SK-N-MC (cell line): ENCODE data around the gene WDR82.

Source experiments
- DNase-seq: peaks from one replicate; pipeline ENCODE4 v3.0.0-alpha.2; 2011; ENCODE audit warnings: low read depth, low spot score
- H3K27ac ChIP-seq: fragments of 200-600 bp; sonication (generic); 2 replicates; pipeline ENCODE4 v1.5.1; 2016; ENCODE audit warnings: mixed run types
- H3K36me3 ChIP-seq: fragments of 200-600 bp; sonication (generic); 2 replicates; pipeline ENCODE4 v1.6.1; 2017; ENCODE audit warnings: antibody characterized with exemption, low read length, mixed read lengths; ENCODE audit not compliant: insufficient read depth
- H3K4me3 ChIP-seq: fragments of 200-600 bp; sonication (generic); 2 replicates; pipeline ENCODE4 v1.5.1; 2016
- H3K9ac ChIP-seq: fragments of 200-600 bp; sonication (generic); 2 replicates; pipeline ENCODE4 v1.8.0; 2017; ENCODE audit warnings: mixed run types, mixed read lengths; ENCODE audit not compliant: insufficient read length
- H3K9me3 ChIP-seq: fragments of 200-600 bp; sonication (generic); 2 replicates; pipeline ENCODE4 v1.6.1; 2017; ENCODE audit warnings: low read depth, mild to moderate bottlenecking, antibody characterized with exemption, low read length, moderate library complexity, mixed read lengths
- EZH2 ChIP-seq: fragments of 200-600 bp; sonication (generic); IDR thresholded peaks from one replicate; pipeline ENCODE4 v1.6.1; 2017; ENCODE audit warnings: antibody characterized with exemption
- FOXP2 ChIP-seq: optimal IDR thresholded peaks from 2 replicates; pipeline ENCODE3; 2011; ENCODE audit warnings: mild to moderate bottlenecking, moderate library complexity; ENCODE audit not compliant: insufficient read depth; ENCODE audit errors: extremely low read length, control extremely low read depth
- POLR2AphosphoS5 ChIP-seq: IDR thresholded peaks from 2 replicates; pipeline ENCODE4 v1.6.1; 2012; ENCODE audit warnings: mild to moderate bottlenecking, low read depth, low read length, borderline replicate concordance

WDR82 gene

GRCh38 chr3:52246728-52247408 is 31.6 kb downstream of the WDR82 start:
- DNase-seq, result no peak
- Histone ChIP-seq H3K9me3 (no peaks in the 10 kb centered on the region), H3K27ac (no peak overlapping the region), H3K9ac (no peak overlapping the region), H3K36me3 (no peaks in the 10 kb centered on the region), H3K4me3 (no peak overlapping the region)
- TF ChIP-seq POLR2AphosphoS5 (no peak), FOXP2 (no peak), EZH2 (no peak)

GRCh38 chr3:52246264-52246620 is 32.2 kb downstream of the WDR82 start:
- H3K9me3 ChIP-seq, result no peaks in the 10 kb centered on the region
- no peaks in the 10 kb centered on the region for H3K36me3 ChIP-seq
- no peak overlapping the region for H3K27ac ChIP-seq
- H3K4me3 ChIP-seq, result peak overlapping the region; percentile 70
- peak overlapping the region; percentile 37 for H3K9ac ChIP-seq
- DNase-seq, result no peak
- TF ChIP-seq EZH2 (no peak), POLR2AphosphoS5 (no peak), FOXP2 (no peak)

GRCh38 chr3:52245322-52246263 is 32.9 kb downstream of the WDR82 start, which contains the start of gene PPM1M:
Gene PPM1M, plus strand, starts transcription at chr3:52245759. Its CDS starts 66 bp downstream, at chr3:52245825.
- H3K27ac ChIP-seq, result no peak within 1 kb of the TSS
- DNase-seq, result no peak

GRCh38 chr3:52243791-52244628 is 34.4 kb downstream of the WDR82 start:
- Histone ChIP-seq H3K4me3 (no peak overlapping the region), H3K9ac (no peak overlapping the region), H3K9me3 (no peaks in the 10 kb centered on the region), H3K27ac (no peak overlapping the region), H3K36me3 (no peaks in the 10 kb centered on the region)
- TF ChIP-seq EZH2, result no peak
- DNase-seq, result peak; percentile 8

More at GRCh38 chr3:52245322-52246263, 32.9 kb downstream of the WDR82 start, which contains the start of gene PPM1M:
- H3K9ac ChIP-seq, result peak within 1 kb of the TSS; percentile 37
- TF ChIP-seq EZH2, result no peak
- no peak for TF ChIP-seq FOXP2
- TF ChIP-seq POLR2AphosphoS5, result no peak
- H3K36me3 ChIP-seq, result no peaks in the 10 kb centered on the region
- H3K9me3 ChIP-seq, result no peaks in the 10 kb centered on the region
- peak within 1 kb of the TSS; percentile 70 for H3K4me3 ChIP-seq

DNA sequence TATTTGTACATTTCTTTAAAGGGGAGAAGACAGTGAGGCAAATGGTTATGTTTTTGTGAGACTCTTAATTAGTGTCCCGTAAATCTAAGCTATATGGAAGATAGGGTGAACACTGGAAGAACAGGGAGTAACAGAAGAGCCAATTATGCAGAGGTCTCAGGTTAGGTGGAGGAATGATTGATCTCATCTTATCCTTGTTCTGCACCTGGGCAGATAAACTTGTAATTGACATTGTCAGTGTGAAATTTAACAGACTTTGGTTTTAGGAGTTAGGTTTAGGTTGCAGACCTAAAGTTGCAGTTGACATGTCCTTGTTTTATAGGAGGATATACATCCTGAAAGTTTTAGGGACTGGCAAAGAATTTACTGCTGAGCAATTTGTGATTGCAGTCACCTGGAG is 36.4 kb downstream of the WDR82 start:
- Histone ChIP-seq H3K9me3 (no peaks in the 10 kb centered on the region), H3K4me3 (no peak overlapping the region), H3K9ac (no peak overlapping the region), H3K27ac (0 out of 2 replicates have a peak overlapping the region, but pooled peaks have one; percentile 31), H3K36me3 (no peaks in the 10 kb centered on the region)
- no peak for DNase-seq
- TF ChIP-seq EZH2 (no peak), FOXP2 (no peak), POLR2AphosphoS5 (no peak)

- TF ChIP-seq EZH2 (no peak), FOXP2 (no peak), POLR2AphosphoS5 (no peak)
These were observed 37.5 kb downstream of the WDR82 start for GRCh38 chr3:52240886-52241370.

GRCh38 chr3:52240059-52240885 is 38.2 kb downstream of the WDR82 start:
- no peak for TF ChIP-seq POLR2AphosphoS5
- no peak for TF ChIP-seq FOXP2
- TF ChIP-seq EZH2, result no peak
- Histone ChIP-seq H3K9me3 (no peaks in the 10 kb centered on the region), H3K9ac (no peak overlapping the region), H3K36me3 (no peaks in the 10 kb centered on the region), H3K27ac (peak overlapping the region; percentile 80), H3K4me3 (peak overlapping the region; percentile 85)
- DNase-seq, result peak; percentile 12

More at GRCh38 chr3:52240886-52241370, 37.5 kb downstream of the WDR82 start:
- no peak for DNase-seq
- Histone ChIP-seq H3K9ac (no peak overlapping the region), H3K27ac (peak overlapping the region; percentile 80; the same call in 1 of the 2 replicates), H3K9me3 (no peaks in the 10 kb centered on the region), H3K4me3 (no peak overlapping the region), H3K36me3 (no peaks in the 10 kb centered on the region)
